GM18870 (cell line): ENCODE results near the gene ATP6V1F.

ENCODE experiments used
- ATAC-seq: cut with Tn5 transposase; IDR thresholded peaks from one replicate; pipeline ENCODE4 v1.9.1; 2021; ENCODE audit warnings: moderate library complexity; ENCODE audit not compliant: unreplicated experiment

ATP6V1F gene

DNA sequence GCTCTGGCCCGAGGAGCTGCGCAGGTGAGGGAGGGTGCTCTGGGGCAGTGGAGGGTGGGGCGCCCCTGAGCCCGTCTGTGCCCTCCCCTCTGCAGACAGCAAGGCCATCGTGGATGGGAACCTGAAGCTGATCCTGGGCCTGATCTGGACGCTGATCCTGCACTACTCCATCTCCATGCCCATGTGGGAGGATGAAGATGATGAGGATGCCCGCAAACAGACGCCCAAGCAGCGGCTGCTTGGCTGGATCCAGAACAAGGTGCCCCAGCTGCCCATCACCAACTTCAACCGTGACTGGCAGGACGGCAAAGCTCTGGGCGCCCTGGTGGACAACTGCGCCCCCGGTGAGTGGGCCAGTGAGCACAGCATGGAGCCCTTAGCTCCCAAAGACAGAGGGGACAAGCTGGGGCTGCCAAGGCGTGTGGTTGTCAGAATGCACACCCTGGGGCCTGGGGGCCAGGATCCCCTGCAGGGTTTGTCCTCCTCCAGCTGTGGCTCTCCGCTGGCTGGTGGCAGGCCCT is 27.4 kb upstream of the ATP6V1F start:
- no peak for ATAC-seq

DNA sequence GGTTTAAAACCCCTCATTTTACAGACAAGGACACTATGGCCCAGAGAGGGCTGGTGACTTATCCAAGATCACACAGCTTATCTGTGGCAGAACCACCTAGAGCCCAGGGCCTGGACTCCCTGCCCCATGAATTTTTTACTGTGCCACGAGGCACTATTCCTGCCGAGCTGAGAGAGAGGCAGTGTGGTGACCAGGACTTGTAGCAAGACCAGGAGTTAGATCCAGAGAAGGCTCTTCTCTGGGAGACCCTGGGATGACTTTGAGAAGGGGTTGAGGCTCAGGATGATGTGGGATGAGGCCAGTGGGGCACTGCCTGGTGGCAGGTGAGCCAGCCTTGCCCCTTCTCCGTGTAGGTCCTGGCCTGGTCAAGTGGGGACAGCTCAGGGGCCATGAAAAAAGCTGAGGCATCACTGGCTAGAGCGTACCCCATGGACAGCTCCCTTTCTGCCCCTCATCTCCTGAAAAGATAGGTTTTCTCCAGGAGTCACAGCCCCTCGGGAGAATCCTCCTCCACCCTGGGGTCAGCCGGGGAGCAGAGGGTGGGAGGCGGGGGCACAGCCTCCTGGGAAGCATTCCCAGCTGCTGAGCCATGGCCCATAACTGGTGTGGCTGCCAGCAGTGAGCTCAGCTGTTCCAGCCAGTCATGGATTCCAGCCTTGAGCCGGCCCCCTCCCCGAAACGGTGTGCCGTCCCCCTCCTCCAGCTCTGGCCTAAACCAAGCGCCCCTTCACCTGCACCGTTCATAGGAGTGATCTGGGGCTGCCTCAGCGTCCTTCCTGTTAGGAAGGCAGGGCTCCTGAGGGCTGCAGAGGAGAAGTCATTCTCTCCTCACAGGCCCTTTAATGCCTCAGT is 26.6 kb upstream of the ATP6V1F start:
- no peak for ATAC-seq

DNA sequence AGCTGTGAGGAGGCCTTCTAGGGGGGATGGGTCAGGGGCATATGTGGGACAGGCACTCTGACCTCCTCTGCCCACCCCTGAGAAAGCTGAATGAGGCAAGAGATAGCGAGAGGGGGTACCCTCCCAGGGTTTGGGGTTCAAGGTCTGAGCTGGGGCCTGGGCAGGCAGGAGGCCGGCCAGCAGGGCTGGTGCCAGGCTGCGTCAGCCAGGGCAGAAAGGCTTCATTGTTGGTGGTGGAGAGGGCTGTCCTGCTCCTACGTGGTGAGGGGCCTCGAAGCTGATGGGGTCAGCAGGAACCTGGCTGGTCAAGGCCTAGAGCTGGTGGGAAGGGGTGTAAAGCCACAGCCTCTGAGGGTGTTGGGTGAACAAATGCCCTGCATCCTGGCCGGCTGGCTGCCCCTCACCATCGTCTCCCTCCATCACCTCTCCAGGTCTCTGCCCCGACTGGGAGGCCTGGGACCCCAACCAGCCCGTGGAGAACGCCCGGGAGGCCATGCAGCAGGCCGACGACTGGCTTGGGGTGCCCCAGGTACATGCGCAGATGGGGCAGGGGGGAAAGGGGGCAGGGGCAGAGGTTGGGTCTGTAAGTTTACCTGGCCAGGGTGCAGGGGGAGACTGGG is 25.8 kb upstream of the ATP6V1F start:
- no peak for ATAC-seq

DNA sequence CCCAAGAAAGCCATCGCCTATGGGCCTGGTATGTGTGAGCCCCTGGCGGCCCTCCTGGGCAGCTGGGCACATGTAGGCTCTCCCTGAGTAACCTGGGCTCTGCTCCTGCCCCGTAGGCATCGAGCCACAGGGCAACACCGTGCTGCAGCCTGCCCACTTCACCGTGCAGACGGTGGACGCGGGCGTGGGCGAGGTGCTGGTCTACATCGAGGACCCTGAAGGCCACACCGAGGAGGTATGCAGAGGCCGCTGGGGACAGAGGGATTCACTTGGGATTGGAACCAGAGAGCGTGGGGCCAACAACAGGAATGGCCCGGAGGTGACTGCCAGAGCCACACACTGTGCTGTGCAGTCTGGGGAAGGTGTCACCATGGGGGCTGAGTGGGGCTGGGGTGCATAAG is 25.1 kb upstream of the ATP6V1F start:
- no peak for ATAC-seq

DNA sequence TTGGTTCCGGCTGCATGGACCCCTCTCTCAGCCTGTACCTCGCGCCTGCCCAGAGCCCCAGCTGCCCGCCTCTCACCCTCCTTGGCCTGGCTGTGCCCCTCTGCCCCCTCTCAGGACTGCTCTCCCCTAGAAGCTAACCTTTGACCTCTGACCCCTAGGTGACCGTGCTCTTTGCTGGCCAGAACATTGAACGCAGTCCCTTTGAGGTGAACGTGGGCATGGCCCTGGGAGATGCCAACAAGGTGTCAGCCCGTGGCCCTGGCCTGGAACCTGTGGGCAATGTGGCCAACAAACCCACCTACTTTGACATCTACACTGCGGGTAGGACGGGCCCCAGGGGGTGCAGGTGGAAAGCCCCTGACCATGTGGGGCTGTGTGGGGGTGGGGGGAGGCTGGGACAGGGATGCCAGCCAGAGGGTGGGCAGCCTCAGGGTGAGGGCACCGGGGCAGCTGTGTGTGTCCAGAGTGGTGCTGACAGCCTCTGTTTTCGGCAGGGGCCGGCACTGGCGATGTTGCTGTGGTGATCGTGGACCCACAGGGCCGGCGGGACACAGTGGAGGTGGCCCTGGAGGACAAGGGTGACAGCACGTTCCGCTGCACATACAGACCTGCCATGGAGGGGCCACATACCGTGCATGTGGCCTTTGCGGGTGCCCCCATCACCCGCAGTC is 24.4 kb upstream of the ATP6V1F start:
- ATAC-seq = no peak

DNA sequence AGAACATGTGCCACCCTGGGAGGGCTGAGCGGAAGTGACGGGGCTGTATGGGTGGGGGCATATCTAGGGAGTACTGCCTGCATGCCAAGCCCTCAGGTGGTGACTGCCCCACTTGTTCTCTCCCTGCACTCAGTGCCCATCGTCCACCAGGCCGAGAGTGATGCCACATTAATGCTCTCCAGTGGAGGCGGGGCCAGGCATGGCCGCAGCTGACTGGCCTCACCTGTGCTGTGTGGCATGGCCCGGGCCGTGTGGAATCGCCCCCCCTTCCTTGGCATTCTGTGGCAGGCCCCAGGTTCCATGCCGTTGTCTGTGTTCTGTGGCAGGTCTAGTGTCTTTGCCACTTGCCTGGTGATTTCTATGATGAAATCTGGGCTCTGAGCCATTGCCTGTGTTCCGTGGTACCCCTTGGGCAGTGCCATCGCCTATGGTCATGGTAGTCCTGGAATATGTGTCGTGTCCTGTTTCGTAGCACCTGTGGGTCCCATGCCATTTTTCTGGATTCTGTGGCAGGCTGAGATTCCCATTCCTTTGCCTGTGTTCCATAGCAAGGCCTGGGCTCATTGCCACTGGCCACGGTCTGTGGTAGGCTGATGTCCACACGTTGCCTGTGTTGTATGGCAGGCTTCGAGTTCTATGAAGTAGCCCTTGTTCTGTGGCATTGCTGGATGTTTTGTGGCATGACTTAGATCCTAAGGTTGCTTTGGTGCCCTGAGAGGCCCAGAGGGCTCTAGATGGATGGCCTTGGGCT is 23.5 kb upstream of the ATP6V1F start:
- ATAC-seq = no peak

DNA sequence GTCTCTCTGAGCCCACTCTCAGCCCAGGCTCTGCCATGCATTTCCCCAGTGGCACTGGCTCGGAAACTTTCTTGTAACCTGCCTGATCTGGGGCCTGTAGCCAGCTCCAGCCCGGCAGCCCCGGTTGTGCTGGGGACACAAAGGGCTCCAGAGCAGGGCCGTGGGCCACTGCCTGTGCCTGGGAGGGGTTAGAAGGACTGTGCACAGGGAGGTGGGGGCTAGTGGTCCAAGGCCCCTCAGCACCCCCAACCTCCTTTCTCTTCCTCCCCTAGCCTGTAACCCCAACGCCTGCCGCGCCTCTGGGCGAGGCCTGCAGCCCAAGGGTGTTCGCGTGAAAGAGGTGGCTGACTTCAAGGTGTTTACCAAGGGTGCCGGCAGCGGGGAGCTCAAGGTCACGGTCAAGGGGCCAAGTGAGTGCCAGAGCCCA is 22.9 kb upstream of the ATP6V1F start:
- no peak for ATAC-seq

DNA sequence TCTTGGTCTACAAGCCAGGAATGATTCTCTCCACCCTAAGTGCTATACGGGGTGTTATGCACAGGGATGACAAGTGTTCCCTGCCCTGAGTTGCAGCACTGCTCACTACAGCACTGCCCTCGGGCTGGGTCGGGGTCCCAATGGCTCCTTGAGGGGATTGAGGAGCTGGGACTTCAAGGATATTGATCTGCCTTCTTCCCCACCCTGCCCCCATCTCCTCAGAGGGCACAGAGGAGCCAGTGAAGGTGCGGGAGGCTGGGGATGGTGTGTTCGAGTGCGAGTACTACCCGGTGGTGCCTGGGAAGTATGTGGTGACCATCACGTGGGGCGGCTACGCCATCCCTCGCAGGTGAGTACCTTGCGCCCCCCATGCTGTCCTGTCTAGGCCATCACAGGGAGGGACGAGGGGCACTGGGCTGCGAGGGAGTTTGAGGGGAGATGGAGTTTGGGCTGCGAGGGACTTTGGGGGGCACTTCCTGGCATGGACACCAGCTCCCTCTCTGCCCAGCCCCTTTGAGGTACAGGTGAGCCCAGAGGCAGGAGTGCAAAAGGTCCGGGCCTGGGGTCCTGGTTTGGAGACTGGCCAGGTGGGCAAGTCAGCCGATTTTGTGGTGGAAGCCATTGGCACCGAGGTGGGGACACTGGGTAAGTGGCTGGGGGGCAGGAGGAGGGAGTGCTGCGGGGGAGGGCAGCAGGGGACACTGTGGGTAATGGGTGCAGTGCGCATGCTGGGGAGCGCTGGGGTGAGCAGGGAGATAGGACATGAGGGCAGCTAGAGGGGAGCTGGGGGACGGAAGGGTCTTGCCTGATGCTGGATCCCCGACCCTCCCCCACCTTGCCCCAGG is 22.1 kb upstream of the ATP6V1F start:
- ATAC-seq = no peak

DNA sequence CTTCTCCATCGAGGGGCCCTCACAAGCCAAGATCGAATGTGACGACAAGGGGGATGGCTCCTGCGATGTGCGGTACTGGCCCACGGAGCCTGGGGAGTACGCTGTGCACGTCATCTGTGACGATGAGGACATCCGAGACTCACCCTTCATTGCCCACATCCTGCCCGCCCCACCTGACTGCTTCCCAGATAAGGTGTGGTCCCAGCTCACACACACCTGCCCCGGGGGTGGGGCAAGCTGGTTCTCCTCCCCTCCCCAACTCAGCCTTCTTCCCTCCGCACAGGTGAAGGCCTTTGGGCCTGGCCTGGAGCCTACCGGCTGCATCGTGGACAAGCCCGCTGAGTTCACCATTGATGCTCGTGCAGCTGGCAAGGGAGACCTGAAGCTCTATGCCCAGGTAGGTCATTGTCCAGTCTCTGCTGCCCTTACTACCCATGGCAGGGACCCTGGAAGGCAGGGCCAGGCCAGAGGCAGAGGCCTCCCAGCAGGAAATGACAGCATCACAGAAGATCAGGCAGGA is 21.4 kb upstream of the ATP6V1F start:
- no peak for ATAC-seq

DNA sequence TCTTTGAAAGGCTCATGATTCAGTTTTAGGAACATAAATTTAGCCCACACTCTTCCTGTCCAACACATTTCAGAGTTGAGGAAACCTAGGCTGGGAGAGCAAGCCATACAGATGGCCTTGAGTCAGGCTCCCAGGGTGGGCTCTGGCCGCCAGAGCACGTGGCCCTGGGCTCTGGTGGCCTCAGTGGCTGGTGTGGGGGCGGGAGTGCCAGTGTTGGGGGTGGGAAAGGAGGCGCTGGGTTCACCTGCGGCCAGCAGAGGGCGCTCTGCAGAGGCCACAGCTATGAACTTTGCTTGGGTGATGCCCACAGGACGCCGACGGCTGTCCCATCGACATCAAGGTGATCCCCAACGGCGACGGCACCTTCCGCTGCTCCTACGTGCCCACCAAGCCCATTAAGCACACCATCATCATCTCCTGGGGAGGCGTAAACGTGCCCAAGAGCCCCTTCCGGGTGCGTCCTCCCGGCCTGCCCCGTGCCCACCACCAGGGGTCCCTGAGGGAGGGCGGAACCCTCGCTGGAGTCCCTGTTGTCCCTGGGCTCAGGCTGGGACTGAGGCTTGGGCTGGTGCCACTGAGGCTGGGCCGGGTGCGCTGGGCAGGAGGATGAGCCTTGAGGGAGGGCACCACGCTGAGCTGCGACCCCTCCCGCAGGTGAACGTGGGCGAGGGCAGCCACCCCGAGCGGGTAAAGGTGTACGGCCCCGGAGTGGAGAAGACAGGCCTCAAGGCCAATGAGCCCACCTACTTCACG is 20.6 kb upstream of the ATP6V1F start:
- no peak for ATAC-seq

DNA sequence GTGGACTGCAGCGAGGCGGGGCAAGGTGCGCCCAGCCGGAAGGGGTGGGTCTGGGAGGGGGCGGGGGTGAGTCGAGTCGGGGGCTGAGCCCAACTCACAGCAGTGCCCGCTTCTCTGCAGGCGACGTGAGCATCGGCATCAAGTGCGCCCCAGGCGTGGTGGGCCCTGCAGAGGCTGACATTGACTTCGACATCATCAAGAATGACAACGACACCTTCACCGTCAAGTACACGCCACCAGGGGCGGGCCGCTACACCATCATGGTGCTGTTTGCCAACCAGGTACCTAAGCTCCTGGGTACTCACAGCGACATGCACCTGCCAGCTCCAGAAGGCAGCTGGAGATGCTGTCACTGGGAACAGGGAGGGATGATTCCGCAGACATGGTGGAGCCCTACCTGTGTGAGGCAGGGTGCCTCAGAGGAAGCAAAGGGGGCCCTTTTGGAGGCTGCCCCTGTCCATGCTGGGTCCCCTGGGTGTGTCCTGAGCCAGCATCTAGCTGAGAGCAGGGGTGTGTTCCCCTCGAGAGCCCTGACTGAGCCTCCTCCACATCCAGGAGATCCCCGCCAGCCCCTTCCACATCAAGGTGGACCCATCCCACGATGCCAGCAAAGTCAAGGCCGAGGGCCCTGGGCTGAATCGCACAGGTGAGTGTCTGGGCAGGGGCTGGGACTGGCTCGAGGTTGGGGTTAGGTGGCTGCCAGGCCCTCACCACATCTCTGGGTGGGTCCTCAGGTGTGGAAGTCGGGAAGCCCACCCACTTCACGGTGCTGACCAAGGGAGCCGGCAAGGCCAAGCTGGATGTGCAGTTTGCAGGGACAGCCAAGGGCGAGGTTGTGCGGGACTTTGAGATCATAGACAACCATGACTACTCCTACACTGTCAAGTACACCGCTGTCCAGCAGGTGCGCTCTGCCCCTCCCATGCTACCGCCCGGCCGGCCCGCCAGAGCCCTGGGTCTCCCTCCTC is 19.7 kb upstream of the ATP6V1F start:
- ATAC-seq = no peak

DNA sequence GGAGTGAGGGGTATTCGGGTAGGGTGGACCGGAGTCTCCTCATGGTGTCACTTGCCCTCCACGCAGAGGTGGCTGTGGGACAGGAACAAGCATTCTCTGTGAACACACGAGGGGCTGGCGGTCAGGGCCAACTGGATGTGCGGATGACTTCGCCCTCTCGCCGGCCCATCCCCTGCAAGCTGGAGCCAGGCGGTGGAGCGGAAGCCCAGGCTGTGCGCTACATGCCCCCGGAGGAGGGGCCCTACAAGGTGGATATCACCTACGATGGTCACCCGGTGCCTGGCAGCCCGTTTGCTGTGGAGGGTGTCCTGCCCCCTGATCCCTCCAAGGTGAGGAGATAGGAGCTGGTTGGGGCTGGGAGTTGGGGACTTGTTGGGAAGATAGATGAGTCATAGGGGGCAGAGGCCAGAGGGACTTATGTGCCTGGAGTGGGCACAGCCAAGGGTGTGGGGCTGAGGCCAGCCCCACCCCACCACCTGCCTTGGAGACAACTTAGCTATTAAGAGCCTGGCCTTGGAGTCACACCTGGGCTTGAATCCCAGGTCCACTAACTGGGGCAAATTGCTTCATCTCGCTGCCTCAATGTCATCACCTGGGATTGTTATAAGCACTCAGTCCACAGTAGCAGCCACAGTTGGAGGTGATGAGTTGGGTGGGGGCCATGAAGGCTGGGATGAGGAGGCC is 18.6 kb upstream of the ATP6V1F start:
- ATAC-seq = no peak

DNA sequence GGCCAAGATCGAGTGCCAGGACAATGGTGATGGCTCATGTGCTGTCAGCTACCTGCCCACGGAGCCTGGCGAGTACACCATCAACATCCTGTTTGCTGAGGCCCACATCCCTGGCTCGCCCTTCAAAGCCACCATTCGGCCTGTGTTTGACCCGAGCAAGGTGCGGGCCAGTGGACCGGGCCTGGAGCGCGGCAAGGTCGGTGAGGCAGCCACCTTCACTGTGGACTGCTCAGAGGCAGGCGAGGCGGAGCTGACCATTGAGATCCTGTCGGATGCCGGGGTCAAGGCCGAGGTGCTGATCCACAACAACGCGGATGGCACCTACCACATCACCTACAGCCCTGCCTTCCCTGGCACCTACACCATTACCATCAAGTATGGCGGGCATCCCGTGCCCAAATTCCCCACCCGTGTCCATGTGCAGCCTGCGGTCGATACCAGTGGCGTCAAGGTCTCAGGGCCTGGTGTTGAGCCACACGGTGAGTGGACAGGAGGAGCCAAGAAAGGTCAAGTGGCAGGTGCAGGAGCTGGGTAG is 17.8 kb upstream of the ATP6V1F start:
- no peak for ATAC-seq

DNA sequence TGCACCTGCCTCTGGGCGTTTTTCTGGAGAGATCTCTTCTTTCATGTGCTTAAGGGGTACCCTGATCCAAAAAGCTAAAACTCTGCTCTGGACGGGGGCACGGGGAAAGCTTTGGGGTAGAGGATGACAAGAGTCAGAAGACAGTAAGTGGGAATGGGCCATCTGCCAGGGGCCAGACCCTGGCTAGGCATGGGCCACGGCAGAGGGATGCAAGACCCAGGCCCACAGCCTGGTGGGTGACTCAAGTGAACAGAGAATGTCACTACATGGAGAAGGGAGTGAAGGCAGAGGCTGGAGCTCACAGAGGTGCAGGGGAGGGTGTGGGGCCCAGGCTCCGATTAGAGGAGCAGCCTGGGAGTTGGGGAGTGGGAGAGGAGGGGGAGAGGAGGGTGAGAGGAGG is 17.2 kb upstream of the ATP6V1F start:
- ATAC-seq = no peak

DNA sequence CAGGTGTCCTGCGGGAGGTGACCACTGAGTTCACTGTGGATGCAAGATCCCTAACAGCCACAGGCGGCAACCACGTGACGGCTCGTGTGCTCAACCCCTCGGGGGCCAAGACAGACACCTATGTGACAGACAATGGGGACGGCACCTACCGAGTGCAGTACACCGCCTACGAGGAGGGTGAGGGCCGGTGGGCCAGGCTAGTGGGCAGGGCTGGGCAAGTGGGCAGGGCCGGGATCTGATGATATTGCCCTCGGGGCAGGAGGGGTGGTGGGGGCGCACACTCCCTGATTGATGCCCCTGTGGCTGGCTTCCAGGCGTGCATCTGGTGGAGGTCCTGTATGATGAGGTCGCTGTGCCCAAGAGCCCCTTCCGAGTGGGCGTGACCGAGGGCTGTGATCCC is 16.7 kb upstream of the ATP6V1F start:
- no peak for ATAC-seq

DNA sequence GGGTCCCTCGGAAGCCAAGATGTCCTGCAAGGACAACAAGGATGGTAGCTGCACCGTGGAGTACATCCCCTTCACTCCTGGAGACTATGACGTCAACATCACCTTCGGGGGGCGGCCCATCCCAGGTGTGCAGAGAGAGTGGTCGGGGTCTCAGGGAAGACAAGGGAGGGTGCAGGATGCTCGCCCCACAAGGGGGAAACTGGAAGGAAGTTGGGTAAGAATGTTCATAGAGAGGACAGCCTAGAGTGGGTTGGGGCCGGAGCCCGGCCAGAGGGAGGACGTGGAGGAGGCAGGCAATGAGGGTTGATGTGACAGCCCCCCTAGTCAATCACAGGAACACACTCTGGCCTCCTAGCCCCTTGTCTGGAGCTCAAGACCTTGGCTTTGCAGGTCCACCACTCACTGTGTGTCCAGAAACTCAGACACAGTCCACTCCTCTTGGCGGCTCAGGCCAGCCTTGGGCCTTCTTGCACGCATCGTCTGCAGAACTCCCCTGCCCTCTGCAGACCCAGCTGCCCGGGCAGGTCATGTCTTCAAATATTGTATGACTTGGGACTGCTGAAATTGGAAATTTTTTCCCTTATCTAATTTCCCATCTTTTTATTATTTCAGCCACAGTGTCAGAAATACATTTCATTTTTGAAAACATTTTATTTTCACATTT is 15.7 kb upstream of the ATP6V1F start:
- ATAC-seq = no peak

DNA sequence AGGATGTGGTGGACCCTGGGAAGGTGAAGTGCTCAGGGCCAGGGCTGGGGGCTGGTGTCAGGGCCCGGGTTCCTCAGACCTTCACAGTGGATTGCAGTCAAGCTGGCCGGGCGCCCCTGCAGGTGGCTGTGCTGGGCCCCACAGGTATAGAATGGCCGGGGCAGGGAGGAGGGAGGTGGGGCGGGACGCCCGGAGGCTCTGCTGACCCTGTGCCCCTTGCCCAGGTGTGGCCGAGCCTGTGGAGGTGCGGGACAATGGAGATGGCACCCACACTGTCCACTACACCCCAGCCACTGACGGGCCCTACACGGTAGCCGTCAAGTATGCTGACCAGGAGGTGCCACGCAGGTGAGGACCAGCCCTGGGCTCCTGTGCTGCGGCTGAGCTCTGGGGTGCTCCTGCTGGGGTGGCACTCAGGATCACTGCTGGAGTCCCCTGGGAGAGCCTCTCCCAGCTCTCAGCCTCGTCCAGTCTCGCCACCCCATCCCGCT is 14.9 kb upstream of the ATP6V1F start:
- ATAC-seq = no peak
